ENCODE data around the gene NDUFAF5. TPM values are rescaled to one million over a fixed set of nuclear protein-coding genes. Genes with fewer than 3 reads are reported as not detected.

Gene NDUFAF5
- total RNA-seq, 1 experiment from 2014 or later = 31.8 TPM

DNA sequence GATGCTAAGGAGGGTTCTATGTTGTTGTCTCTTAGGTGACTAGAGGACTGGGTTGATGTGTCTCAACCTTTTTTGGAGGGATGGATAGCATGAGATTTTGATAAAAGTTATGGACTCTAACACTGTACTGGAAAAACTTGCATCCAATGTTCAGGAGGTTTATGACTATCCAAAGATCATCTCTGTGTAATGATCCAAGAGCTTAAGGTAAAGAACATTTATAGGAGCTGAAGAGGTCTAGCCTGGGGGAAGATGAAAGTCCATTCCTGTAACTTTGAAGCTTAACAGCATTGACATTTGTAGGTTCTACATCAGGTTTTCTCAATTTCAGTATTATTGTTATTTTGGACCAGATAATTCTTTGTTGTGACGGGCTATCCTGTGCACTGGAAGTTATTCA lies 49.0 kb upstream of the NDUFAF5 start (continued):
- TF ChIP-seq, protein P1, sequence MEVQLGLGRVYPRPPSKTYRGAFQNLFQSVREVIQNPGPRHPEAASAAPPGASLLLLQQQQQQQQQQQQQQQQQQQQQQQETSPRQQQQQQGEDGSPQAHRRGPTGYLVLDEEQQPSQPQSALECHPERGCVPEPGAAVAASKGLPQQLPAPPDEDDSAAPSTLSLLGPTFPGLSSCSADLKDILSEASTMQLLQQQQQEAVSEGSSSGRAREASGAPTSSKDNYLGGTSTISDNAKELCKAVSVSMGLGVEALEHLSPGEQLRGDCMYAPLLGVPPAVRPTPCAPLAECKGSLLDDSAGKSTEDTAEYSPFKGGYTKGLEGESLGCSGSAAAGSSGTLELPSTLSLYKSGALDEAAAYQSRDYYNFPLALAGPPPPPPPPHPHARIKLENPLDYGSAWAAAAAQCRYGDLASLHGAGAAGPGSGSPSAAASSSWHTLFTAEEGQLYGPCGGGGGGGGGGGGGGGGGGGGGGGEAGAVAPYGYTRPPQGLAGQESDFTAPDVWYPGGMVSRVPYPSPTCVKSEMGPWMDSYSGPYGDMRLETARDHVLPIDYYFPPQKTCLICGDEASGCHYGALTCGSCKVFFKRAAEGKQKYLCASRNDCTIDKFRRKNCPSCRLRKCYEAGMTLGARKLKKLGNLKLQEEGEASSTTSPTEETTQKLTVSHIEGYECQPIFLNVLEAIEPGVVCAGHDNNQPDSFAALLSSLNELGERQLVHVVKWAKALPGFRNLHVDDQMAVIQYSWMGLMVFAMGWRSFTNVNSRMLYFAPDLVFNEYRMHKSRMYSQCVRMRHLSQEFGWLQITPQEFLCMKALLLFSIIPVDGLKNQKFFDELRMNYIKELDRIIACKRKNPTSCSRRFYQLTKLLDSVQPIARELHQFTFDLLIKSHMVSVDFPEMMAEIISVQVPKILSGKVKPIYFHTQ (CRISPR knock-in tag; IDR thresholded peaks at IDR 0.05) = no peak
- TF ChIP-seq, protein P2, sequence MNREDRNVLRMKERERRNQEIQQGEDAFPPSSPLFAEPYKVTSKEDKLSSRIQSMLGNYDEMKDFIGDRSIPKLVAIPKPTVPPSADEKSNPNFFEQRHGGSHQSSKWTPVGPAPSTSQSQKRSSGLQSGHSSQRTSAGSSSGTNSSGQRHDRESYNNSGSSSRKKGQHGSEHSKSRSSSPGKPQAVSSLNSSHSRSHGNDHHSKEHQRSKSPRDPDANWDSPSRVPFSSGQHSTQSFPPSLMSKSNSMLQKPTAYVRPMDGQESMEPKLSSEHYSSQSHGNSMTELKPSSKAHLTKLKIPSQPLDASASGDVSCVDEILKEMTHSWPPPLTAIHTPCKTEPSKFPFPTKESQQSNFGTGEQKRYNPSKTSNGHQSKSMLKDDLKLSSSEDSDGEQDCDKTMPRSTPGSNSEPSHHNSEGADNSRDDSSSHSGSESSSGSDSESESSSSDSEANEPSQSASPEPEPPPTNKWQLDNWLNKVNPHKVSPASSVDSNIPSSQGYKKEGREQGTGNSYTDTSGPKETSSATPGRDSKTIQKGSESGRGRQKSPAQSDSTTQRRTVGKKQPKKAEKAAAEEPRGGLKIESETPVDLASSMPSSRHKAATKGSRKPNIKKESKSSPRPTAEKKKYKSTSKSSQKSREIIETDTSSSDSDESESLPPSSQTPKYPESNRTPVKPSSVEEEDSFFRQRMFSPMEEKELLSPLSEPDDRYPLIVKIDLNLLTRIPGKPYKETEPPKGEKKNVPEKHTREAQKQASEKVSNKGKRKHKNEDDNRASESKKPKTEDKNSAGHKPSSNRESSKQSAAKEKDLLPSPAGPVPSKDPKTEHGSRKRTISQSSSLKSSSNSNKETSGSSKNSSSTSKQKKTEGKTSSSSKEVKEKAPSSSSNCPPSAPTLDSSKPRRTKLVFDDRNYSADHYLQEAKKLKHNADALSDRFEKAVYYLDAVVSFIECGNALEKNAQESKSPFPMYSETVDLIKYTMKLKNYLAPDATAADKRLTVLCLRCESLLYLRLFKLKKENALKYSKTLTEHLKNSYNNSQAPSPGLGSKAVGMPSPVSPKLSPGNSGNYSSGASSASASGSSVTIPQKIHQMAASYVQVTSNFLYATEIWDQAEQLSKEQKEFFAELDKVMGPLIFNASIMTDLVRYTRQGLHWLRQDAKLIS (CRISPR knock-in tag; IDR thresholded peaks at IDR 0.05; ENCODE audit: borderline replicate concordance) = no peak
- TF ChIP-seq, protein P3, sequence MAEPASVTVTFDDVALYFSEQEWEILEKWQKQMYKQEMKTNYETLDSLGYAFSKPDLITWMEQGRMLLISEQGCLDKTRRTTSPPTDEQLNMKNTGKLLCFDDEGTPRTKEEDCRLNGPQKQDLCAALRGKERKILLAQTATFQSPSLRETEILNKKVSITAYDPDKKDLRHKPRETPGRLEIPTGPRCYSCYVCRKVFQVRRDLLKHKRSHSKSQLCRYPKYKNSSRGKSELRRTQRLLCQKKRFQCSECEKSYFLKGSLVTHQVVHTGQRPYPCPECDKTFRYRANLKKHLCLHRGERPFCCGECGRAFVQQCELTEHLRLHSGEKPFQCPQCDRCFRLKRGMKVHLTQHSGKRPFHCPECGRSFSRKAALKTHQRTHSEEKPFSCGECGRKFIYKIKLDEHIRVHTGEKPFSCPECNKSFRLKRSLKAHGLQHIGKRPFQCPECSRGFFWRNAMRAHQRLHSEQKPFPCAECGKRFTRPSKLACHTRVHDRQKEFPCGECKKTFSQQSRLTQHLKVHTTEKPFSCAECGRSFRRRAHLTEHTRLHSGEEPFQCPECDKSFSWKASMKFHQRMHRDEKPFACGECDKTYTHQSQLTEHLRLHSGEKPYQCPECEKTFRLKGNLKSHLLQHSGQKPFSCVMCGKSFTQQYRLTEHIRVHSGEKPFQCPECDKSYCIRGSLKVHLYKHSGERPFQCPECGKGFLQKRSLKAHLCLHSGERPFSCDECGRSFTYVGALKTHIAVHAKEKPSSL (CRISPR knock-in tag; conservative IDR thresholded peaks at IDR 0.05) = no peak
- TF ChIP-seq FOXJ3 (CRISPR knock-in tag; IDR thresholded peaks at IDR 0.05; ENCODE audit: borderline replicate concordance) = no peak
- TF ChIP-seq IRF2 (CRISPR knock-in tag; IDR thresholded peaks at IDR 0.05; ENCODE audit: borderline replicate concordance, low read depth) = no peak
- TF ChIP-seq ZNF138 (CRISPR knock-in tag; conservative IDR thresholded peaks at IDR 0.05) = no peak
- TF ChIP-seq, protein P4, sequence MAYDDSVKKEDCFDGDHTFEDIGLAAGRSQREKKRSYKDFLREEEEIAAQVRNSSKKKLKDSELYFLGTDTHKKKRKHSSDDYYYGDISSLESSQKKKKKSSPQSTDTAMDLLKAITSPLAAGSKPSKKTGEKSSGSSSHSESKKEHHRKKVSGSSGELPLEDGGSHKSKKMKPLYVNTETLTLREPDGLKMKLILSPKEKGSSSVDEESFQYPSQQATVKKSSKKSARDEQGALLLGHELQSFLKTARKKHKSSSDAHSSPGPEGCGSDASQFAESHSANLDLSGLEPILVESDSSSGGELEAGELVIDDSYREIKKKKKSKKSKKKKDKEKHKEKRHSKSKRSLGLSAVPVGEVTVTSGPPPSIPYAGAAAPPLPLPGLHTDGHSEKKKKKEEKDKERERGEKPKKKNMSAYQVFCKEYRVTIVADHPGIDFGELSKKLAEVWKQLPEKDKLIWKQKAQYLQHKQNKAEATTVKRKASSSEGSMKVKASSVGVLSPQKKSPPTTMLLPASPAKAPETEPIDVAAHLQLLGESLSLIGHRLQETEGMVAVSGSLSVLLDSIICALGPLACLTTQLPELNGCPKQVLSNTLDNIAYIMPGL (CRISPR knock-in tag; IDR thresholded peaks at IDR 0.05) = no peak

- CTCF ChIA-PET = interaction anchor here (0.5 kb wide), 1 partner anchor 35 kb away, joined by 4 read pairs; no protein-coding TSS in a partner anchor
- H3K9me3 Mint-ChIP-seq = peaks cover 29% of the 10 kb centered on the region
- H3K4me1 Mint-ChIP-seq = no peaks in the 10 kb centered on the region
- TF ChIP-seq ATF1 (CRISPR knock-in tag; IDR thresholded peaks at IDR 0.05) (no peak), CREB1 (CRISPR knock-in tag; IDR thresholded peaks at IDR 0.05) (no peak)
- TF ChIP-seq, protein P5, sequence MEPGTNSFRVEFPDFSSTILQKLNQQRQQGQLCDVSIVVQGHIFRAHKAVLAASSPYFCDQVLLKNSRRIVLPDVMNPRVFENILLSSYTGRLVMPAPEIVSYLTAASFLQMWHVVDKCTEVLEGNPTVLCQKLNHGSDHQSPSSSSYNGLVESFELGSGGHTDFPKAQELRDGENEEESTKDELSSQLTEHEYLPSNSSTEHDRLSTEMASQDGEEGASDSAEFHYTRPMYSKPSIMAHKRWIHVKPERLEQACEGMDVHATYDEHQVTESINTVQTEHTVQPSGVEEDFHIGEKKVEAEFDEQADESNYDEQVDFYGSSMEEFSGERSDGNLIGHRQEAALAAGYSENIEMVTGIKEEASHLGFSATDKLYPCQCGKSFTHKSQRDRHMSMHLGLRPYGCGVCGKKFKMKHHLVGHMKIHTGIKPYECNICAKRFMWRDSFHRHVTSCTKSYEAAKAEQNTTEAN (CRISPR knock-in tag; IDR thresholded peaks at IDR 0.05) = no peak
- no peak for ATAC-seq
- DNase-seq (ENCODE audit: low spot score) = no peak
- H3K27ac Mint-ChIP-seq = no peak overlapping the region
- H3K36me3 Mint-ChIP-seq = peaks cover 68% of the 10 kb centered on the region
- H3K4me3 Mint-ChIP-seq = no peak overlapping the region
- H3K27me3 Mint-ChIP-seq (ENCODE audit: low read depth) = no peaks in the 10 kb centered on the region
- POLR2A ChIA-PET = no interaction called here
Measured at GRCh38 chr20:13736436-13737191, 48.2 kb upstream of the NDUFAF5 start.
